ENCODE measurements around the gene IPO11. TPM values are rescaled to one million over a fixed set of nuclear protein-coding genes. Genes with fewer than 3 reads are reported as not detected.

The IPO11 gene
- total and polyA plus RNA-seq, 4 donors, result 4.7 to 20.6 (median 9.0) TPM

- Histone ChIP-seq H3K4me3 (ENCODE audit: low read depth in 1 of 3, low read length in 3 of 3) (no peak overlapping the region), H3K9ac (ENCODE audit: low read depth in 1 of 2, low read length in 2 of 2) (no peak overlapping the region), H3K27ac (ENCODE audit: low read depth in 1 of 2, low read length in 2 of 2) (no peak overlapping the region), H3K9me3 (ENCODE audit: control insufficient read depth in 4 of 4, low read length in 3 of 4) (no peaks in the 10 kb centered on the region), H3K4me1 (ENCODE audit: control insufficient read depth in 4 of 4, insufficient read depth in 4 of 4, low read length in 3 of 4) (no peaks in the 10 kb centered on the region), H3K27me3 (ENCODE audit: control insufficient read depth in 4 of 4, insufficient read depth in 4 of 4, low read length in 3 of 4) (no peaks in the 10 kb centered on the region), H3K36me3 (ENCODE audit: control insufficient read depth in 4 of 4, insufficient read depth in 3 of 4, low read depth in 1 of 4, low read length in 3 of 4) (peaks cover 10 to 53% (median 40%) of the 10 kb centered on the region in 4 donors)
- no peak for DNase-seq (ENCODE audit: low spot score)
- TF ChIP-seq HNF4A (conservative IDR thresholded peaks at IDR 0.05), result no peak
- no peak for TF ChIP-seq SP1 (IDR thresholded peaks at IDR 0.05)
- TF ChIP-seq RXRA (IDR thresholded peaks at IDR 0.05), result no peak
- no peak for TF ChIP-seq NR2F2 (IDR thresholded peaks at IDR 0.05)
- no peak for TF ChIP-seq EGR1 (IDR thresholded peaks at IDR 0.05; ENCODE audit: low read depth in 2 of 2)
These were observed 25.7 kb upstream of the IPO11 start for GRCh38 chr5:62386824-62387223.

- no peak for DNase-seq (ENCODE audit: low spot score)
- no peaks in the 10 kb centered on the region for H3K4me1 ChIP-seq (ENCODE audit: control insufficient read depth in 4 of 4, insufficient read depth in 4 of 4, low read length in 3 of 4)
- peaks cover 11 to 68% (median 45%) of the 10 kb centered on the region in 4 donors for H3K36me3 ChIP-seq (ENCODE audit: control insufficient read depth in 4 of 4, insufficient read depth in 3 of 4, low read depth in 1 of 4, low read length in 3 of 4)
- no peaks in the 10 kb centered on the region for H3K27me3 ChIP-seq (ENCODE audit: control insufficient read depth in 4 of 4, insufficient read depth in 4 of 4, low read length in 3 of 4)
- no peak overlapping the region for H3K27ac ChIP-seq (ENCODE audit: low read depth in 1 of 2, low read length in 2 of 2)
- 98% methylated on average over 5 of the region's 5 CpGs for WGBS
- H3K9me3 ChIP-seq (ENCODE audit: control insufficient read depth in 4 of 4, low read length in 3 of 4), result no peaks in the 10 kb centered on the region
- H3K4me3 ChIP-seq (ENCODE audit: low read depth in 1 of 3, low read length in 3 of 3), result no peak overlapping the region
- TF ChIP-seq FOXA1 (IDR thresholded peaks at IDR 0.05) (no peak), GABPA (IDR thresholded peaks at IDR 0.05 in 1 of 2, conservative IDR thresholded peaks at IDR 0.05 in 1 of 2) (no peak), RAD21 (IDR thresholded peaks at IDR 0.05) (no peak), HNF4A (conservative IDR thresholded peaks at IDR 0.05) (no peak), JUND (IDR thresholded peaks at IDR 0.05) (no peak), NR2F2 (IDR thresholded peaks at IDR 0.05) (no peak), CTCF (IDR thresholded peaks at IDR 0.05; ENCODE audit: low read depth, low read length, missing input control) (no peak), TAF1 (conservative IDR thresholded peaks at IDR 0.05) (no peak), HNF4G (IDR thresholded peaks at IDR 0.05) (no peak), FOXA2 (IDR thresholded peaks at IDR 0.05) (no peak), EGR1 (IDR thresholded peaks at IDR 0.05; ENCODE audit: low read depth in 2 of 2) (no peak), RXRA (IDR thresholded peaks at IDR 0.05) (no peak)
- TF ChIP-seq, protein P1, sequence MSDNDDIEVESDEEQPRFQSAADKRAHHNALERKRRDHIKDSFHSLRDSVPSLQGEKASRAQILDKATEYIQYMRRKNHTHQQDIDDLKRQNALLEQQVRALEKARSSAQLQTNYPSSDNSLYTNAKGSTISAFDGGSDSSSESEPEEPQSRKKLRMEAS (IDR thresholded peaks at IDR 0.05), result no peak
- TF ChIP-seq, protein P2, sequence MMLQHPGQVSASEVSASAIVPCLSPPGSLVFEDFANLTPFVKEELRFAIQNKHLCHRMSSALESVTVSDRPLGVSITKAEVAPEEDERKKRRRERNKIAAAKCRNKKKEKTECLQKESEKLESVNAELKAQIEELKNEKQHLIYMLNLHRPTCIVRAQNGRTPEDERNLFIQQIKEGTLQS (IDR thresholded peaks at IDR 0.05), result no peak
- H3K9ac ChIP-seq (ENCODE audit: low read depth in 1 of 2, low read length in 2 of 2), result no peak overlapping the region
These were observed 17.2 kb upstream of the IPO11 start for GRCh38 chr5:62395210-62395950.

All from liver (tissue), 9 donors.